HG03378 (cell line): ENCODE data around the gene SLC12A8.

Experiments
- ATAC-seq: cut with Tn5 transposase; IDR thresholded peaks from one replicate; pipeline ENCODE4 v1.9.1; 2021; ENCODE audit warnings: mild to moderate bottlenecking, moderate library complexity; ENCODE audit not compliant: unreplicated experiment

Gene SLC12A8

DNA sequence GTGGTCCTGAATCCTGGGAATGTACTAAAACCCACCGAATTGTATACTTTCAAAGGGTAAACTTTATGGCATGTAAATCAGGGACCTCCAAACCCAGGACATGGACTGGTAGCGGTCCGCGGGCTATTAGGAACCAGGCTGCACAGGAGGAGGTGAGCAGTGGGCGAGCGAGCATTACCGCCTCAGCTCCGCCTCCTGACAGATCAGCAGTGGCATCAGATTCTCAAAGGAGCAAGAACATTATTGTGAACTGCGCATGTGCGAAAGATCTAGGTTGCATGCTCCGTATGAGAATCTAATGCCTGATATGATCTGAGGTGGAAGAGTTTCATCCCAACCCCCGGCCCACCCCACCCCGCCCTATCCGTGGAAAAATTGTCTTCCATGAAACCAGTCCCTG lies 178.9 kb downstream of the SLC12A8 start:
- no peak for ATAC-seq

DNA sequence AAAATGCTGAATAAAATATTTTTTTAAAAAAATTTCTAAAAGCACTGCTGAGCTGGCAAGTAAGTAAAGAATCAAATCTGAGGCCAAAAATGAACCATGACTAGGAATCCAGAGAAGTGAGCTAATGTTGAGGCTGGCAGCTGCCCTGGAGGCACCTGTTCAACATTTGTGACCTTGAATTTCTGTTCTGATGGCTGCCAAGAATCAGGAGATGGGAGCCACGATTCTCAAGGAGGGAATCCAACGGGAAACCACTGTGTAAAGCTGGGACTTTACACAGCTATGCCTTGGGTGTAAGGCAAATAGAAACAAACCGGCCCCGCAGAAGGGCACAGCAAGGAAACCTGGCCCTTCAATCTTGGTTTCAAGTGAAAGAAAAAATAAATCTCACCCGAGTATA lies 179.4 kb downstream of the SLC12A8 start:
- no peak for ATAC-seq

DNA sequence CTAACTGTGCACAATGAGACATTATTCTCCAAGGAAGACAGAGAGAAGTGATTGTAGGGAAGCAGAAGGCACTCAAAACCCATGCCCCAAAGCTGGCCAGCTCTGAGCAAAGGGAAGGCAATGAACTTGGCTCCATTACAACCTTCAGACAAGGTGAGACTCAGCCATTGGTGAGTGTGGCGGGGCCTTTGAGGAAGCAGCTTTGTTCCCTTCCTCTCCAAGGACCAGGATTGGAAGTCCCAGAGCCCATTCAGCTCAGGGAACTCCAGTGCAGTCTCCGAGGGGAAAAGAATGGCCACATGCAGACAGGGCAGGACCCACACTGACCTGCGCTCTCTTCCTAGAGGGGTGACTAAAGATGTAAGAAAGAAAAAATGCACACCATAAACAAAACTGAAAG lies 179.9 kb downstream of the SLC12A8 start:
- no peak for ATAC-seq
